Smooth muscle cell (in vitro differentiated cells): ENCODE results near the gene RBBP7. TPM values are rescaled to one million over a fixed set of nuclear protein-coding genes. Genes with fewer than 3 reads are reported as not detected.

Experiments
- DNase-seq: peaks from one replicate; lab custom pipeline; 2025; ENCODE audit not compliant: unreplicated experiment; lab: John Stamatoyannopoulos, UW
- H2AFZ ChIP-seq: fragments of 200-600 bp; sonication (generic); 2 replicates; pipeline ENCODE4 v1.6.0; 2016; ENCODE audit warnings: antibody characterized with exemption, low read depth, mild to moderate bottlenecking
- H3F3A ChIP-seq: fragments of 200-600 bp; sonication (generic); 2 replicates; pipeline ENCODE4 v1.6.0; 2017; ENCODE audit warnings: antibody characterized with exemption, low read depth
- H3K27ac ChIP-seq: fragments of 200-600 bp; sonication (generic); 2 replicates; pipeline ENCODE4 v1.5.1; 2016; ENCODE audit warnings: low read depth, mild to moderate bottlenecking
- H3K27me3 ChIP-seq: fragments of 200-600 bp; sonication (generic); 2 replicates; pipeline ENCODE4 v1.6.1; 2016; ENCODE audit warnings: low read depth, mild to moderate bottlenecking
- H3K36me3 ChIP-seq: fragments of 200-600 bp; sonication (generic); 2 replicates; pipeline ENCODE4 v1.5.1; 2016; ENCODE audit warnings: low read depth
- H3K4me1 ChIP-seq: fragments of 200-600 bp; sonication (generic); 2 replicates; pipeline ENCODE4 v1.5.1; 2016; ENCODE audit warnings: low read depth
- H3K4me2 ChIP-seq: fragments of 200-600 bp; sonication (generic); 2 replicates; pipeline ENCODE4 v1.6.0; 2016; ENCODE audit warnings: mild to moderate bottlenecking
- H3K4me3 ChIP-seq: fragments of 200-600 bp; sonication (generic); 2 replicates; pipeline ENCODE4 v1.5.1; 2016; ENCODE audit warnings: mild to moderate bottlenecking
- H3K79me2 ChIP-seq: fragments of 200-600 bp; sonication (generic); 2 replicates; pipeline ENCODE4 v1.6.0; 2016; ENCODE audit warnings: low read depth, mild to moderate bottlenecking
- H3K9ac ChIP-seq: fragments of 200-600 bp; sonication (generic); 2 replicates; pipeline ENCODE4 v1.6.0; 2016; ENCODE audit warnings: low read depth
- H3K9me3 ChIP-seq: fragments of 200-600 bp; sonication (generic); replicated peaks from 2 replicates; pipeline ENCODE4 v1.5.1; 2016; ENCODE audit warnings: low read depth
- H4K20me1 ChIP-seq: fragments of 200-600 bp; sonication (generic); 2 replicates; pipeline ENCODE4 v1.6.0; 2016; ENCODE audit warnings: low read depth
- WGBS: methylation state at CpG from one replicate; pipeline ENCODE4 v1.1.7; 2016; ENCODE audit warnings: low lambda C conversion rate; 5-methylcytosine and 5-hydroxymethylcytosine counted together
- polyA plus RNA-seq: library from polyadenylated mRNA; unstranded; fragments of >200 nt; fragmentation: Nextera tagmentation; extraction: Ambion mirVana; gene quantifications from 2 replicates; pipeline ENCODE4 v1.2.1, GENCODE V29; 2016
- total RNA-seq: library from RNA; depleted of rRNA; stranded (reverse); fragments of >200 nt; gene quantifications from 2 replicates; pipeline ENCODE4 v1.2.3, GENCODE V29; 2014
- TF ChIP-seq, protein P1 (sequence below): fragments of 200-600 bp; sonication (generic); IDR thresholded peaks from 2 replicates; pipeline ENCODE4 v1.5.1; 2017; ENCODE audit warnings: borderline replicate concordance, mild to moderate bottlenecking, antibody characterized with exemption; ENCODE audit not compliant: insufficient read depth, poor library complexity, severe bottlenecking

Gene RBBP7
- total and polyA plus RNA-seq, 2 experiments from 2014 or later: 116 to 147 TPM

DNA sequence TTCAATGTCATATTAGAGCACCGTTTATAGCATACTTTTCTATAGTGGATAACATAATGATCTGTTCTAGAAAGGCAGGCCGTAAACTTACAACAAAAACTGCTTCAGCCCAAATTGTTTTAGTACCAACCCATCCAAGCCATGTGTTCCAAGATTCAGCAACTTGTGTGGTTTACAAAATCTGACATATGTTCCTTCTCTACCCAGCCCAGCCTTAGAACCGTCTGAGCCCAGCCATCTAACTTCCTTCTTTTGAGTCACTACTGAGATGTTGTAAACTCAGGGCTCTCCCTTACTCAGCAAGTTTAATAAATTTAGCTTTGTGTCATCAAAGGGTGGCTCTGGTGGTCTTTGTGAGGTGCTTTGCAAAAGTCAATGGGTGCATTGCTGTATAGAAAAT lies 43.9 kb upstream of the RBBP7 start:
- H2AFZ ChIP-seq: no peak overlapping the region
- DNase-seq: no peak
- no peaks in the 10 kb centered on the region for H3K27me3 ChIP-seq
- no peak overlapping the region for H3K4me3 ChIP-seq
- no peaks in the 10 kb centered on the region for H3K36me3 ChIP-seq
- H3K27ac ChIP-seq: no peak overlapping the region
- TF ChIP-seq, protein P1, sequence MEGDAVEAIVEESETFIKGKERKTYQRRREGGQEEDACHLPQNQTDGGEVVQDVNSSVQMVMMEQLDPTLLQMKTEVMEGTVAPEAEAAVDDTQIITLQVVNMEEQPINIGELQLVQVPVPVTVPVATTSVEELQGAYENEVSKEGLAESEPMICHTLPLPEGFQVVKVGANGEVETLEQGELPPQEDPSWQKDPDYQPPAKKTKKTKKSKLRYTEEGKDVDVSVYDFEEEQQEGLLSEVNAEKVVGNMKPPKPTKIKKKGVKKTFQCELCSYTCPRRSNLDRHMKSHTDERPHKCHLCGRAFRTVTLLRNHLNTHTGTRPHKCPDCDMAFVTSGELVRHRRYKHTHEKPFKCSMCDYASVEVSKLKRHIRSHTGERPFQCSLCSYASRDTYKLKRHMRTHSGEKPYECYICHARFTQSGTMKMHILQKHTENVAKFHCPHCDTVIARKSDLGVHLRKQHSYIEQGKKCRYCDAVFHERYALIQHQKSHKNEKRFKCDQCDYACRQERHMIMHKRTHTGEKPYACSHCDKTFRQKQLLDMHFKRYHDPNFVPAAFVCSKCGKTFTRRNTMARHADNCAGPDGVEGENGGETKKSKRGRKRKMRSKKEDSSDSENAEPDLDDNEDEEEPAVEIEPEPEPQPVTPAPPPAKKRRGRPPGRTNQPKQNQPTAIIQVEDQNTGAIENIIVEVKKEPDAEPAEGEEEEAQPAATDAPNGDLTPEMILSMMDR: no peak
- H3F3A ChIP-seq: no peaks in the 10 kb centered on the region
- no peaks in the 10 kb centered on the region for H4K20me1 ChIP-seq
- H3K9me3 ChIP-seq: no peaks in the 10 kb centered on the region
- no peaks in the 10 kb centered on the region for H3K4me1 ChIP-seq
- no peak overlapping the region for H3K4me2 ChIP-seq
- no peak overlapping the region for H3K9ac ChIP-seq
- H3K79me2 ChIP-seq: no peaks in the 10 kb centered on the region
- WGBS: 76% methylated on average over 3 of the region's 3 CpGs

DNA sequence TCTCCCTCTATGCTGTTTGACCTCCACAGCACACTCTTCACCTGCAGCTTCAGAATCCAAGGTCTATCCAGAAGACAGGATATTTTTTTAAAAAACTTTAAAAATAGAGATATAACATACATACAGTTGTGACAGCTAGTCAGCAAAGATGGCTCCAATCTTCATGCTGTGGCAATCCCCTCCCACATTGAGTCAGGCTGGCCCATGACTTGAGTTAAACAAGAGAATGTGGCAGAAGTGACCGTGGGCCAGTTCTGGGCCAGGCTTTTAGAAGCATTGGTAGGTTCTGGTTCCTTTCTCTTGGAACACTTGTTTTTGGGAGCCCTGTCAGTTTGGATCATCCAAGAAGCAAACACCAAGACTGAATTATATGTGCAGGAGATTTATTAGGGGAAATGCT lies 40.2 kb upstream of the RBBP7 start:
- no peak overlapping the region for H3K4me2 ChIP-seq
- H3K27ac ChIP-seq: no peak overlapping the region
- H3K27me3 ChIP-seq: no peaks in the 10 kb centered on the region
- H3K4me1 ChIP-seq: no peaks in the 10 kb centered on the region
- no peak overlapping the region for H2AFZ ChIP-seq
- TF ChIP-seq, protein P1: no peak
- H4K20me1 ChIP-seq: no peaks in the 10 kb centered on the region
- H3K9me3 ChIP-seq: no peaks in the 10 kb centered on the region
- H3K36me3 ChIP-seq: no peaks in the 10 kb centered on the region
- no peak overlapping the region for H3K9ac ChIP-seq
- WGBS: 67% methylated on average over 1 of the region's 1 CpG
- H3K4me3 ChIP-seq: no peak overlapping the region
- H3K79me2 ChIP-seq: no peaks in the 10 kb centered on the region
- no peaks in the 10 kb centered on the region for H3F3A ChIP-seq
- no peak for DNase-seq

DNA sequence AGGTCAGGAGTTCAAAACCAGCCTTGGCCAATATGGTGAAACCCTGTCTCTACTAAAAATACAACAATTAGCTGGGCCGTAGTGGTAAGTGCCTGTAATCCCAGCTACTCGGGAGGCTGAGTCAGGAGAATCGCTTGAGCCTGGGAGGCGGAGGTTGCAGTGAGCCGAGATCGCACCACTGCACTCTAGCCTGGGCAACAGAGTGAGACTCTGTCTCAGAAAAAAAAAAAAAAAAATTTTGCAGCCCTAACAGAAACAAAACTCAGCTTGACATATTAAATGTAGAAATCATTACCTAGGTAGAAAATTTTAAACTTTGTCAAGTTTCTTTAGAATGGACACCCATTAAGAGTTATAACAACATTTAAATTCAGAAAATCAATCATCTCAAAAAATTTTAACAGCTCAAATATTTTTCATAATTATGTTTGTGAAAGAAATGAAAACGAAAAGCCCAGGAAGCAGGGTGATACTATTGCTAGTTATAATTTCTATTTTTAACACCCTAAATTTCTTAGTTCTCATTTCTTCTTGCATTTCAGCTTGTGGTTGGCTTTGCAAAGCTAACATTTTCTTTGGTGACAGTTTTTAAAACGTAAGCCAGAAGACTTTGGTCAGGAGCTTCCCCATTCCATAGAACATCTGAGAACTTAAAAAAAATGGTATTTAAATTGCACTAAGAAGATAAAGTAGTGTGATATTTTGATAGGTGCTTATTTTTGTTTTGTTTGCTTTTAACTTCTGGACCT lies 33.3 kb upstream of the RBBP7 start:
- TF ChIP-seq, protein P1: no peak
- Histone ChIP-seq H3K79me2 (no peaks in the 10 kb centered on the region), H3K4me2 (no peak overlapping the region), H3K36me3 (no peaks in the 10 kb centered on the region), H3K27me3 (no peaks in the 10 kb centered on the region), H3K4me3 (no peak overlapping the region), H3K9ac (no peak overlapping the region), H3K4me1 (no peaks in the 10 kb centered on the region), H3K9me3 (no peaks in the 10 kb centered on the region), H3F3A (no peaks in the 10 kb centered on the region), H2AFZ (no peak overlapping the region), H4K20me1 (no peaks in the 10 kb centered on the region), H3K27ac (no peak overlapping the region)
- no peak for DNase-seq
- 84% methylated on average over 8 of the region's 8 CpGs for WGBS

DNA sequence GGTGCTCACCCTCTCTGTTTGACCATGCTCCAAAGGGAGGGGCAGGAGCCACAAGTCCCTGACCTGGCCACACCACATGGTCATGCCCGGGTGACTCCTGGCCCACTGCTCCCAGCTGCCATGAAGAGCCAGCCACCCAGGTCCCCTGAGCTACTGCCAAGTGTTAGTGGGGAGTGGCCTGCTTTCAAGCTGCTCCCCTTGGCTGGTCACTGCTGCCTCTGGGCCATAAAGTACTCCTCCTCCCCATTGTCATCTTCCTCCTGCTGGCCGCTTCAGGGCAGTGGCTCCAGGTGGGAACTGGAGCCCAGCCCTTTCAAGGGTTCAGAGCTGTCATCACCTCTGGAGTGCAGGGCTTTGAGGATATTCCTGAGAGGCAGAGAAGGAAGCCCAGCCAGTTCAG lies 27.3 kb upstream of the RBBP7 start:
- Histone ChIP-seq H3K9ac (no peak overlapping the region), H3K79me2 (no peaks in the 10 kb centered on the region), H2AFZ (no peak overlapping the region), H4K20me1 (no peaks in the 10 kb centered on the region), H3K4me2 (no peak overlapping the region), H3K36me3 (no peaks in the 10 kb centered on the region), H3K9me3 (no peaks in the 10 kb centered on the region), H3F3A (no peaks in the 10 kb centered on the region), H3K27ac (no peak overlapping the region), H3K4me3 (no peak overlapping the region), H3K4me1 (no peaks in the 10 kb centered on the region), H3K27me3 (no peaks in the 10 kb centered on the region)
- TF ChIP-seq, protein P1: no peak
- no peak for DNase-seq
- 78% methylated on average over 2 of the region's 2 CpGs for WGBS
